ENCODE data around the gene GLRA3. TPM values are rescaled to one million over a fixed set of nuclear protein-coding genes. Genes with fewer than 3 reads are reported as not detected.

The GLRA3 gene
- total and polyA plus RNA-seq, 2 of the 8 experiments (the other 6 are each of a cell fraction or from before 2014, with no cell fraction given) = 0.02 TPM; not detected in 1

DNA sequence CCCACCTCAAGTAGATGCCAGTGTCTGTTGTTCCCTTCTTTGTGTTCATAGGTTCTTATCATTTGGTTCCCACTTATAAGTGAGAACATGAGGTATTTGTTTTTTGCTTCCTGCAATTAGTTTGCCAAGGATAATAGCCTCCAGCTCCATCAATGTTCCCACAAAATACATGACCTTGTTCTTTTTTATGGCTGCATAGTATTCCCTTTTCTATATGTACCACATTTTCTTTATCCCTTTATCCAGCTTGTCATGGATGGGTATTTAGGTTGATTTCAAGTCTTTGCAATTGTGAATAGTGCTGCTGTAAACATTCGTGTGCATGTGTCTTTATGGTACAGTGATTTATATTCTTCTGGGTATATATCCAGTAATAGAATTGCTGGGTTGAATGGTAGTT lies 138.4 kb downstream of the GLRA3 start:
- H3K23me2 ChIP-seq (ENCODE audit: low read depth, low read length) = peaks cover 2% of the 10 kb centered on the region; the same call in 1 of the 2 replicates
- H2BK15ac ChIP-seq (ENCODE audit: low read length) = no peak overlapping the region
- H3K4ac ChIP-seq (replicated peaks; ENCODE audit: insufficient read length, low read depth, low read length) = no peak overlapping the region
- no peak overlapping the region for H2BK20ac ChIP-seq (ENCODE audit: low read length)
- H3K14ac ChIP-seq (ENCODE audit: insufficient read length) = no peak overlapping the region
- H3K56ac ChIP-seq (replicated peaks; ENCODE audit: insufficient read length, low read depth, low read length) = no peak overlapping the region
- H2BK5ac ChIP-seq (ENCODE audit: low read depth, low read length) = no peak overlapping the region
- no peak overlapping the region for H3K4me2 ChIP-seq (ENCODE audit: insufficient read depth in 1 of 2, low read depth in 2 of 2, low read length in 2 of 2)
- no peak overlapping the region for H2BK120ac ChIP-seq (replicated peaks; ENCODE audit: low read depth, low read length)
- H3K79me2 ChIP-seq (ENCODE audit: control insufficient read depth in 1 of 2, insufficient read depth in 2 of 2, low read length in 2 of 2) = no peaks in the 10 kb centered on the region
- DNase-seq (ENCODE audit: low read depth in 1 of 2, low spot score in 2 of 2) = no peak
- H2AFZ ChIP-seq (ENCODE audit: low read length) = no peak overlapping the region
- no peak overlapping the region for H3K4me3 ChIP-seq (ENCODE audit: extremely low read depth in 1 of 4, insufficient read depth in 2 of 4, low read depth in 3 of 4, low read length in 4 of 4)
- no peak overlapping the region for H2AK5ac ChIP-seq (ENCODE audit: low read depth, low read length)
- H3K9me3 ChIP-seq (ENCODE audit: insufficient read depth in 2 of 2, low read depth in 1 of 2, low read length in 1 of 2) = peaks cover 9 to 13% of the 10 kb centered on the region in 2 experiments; a peak in 2 of 4 replicates
- no peak overlapping the region for H3K27ac ChIP-seq (ENCODE audit: low read depth, low read length)
- no peak overlapping the region for H4K91ac ChIP-seq (replicated peaks; ENCODE audit: insufficient read length, low read length)
- CTCF ChIA-PET (ENCODE audit: partially characterized antibody) = no interaction called here
- no peaks in the 10 kb centered on the region for H3K36me3 ChIP-seq (ENCODE audit: control insufficient read depth in 2 of 4, insufficient read depth in 4 of 4, low read length in 3 of 4)
- no peaks in the 10 kb centered on the region for H4K20me1 ChIP-seq (replicated peaks in 1 of 2; ENCODE audit: control insufficient read depth in 1 of 2, insufficient read depth in 2 of 2, low read length in 2 of 2)
- H3K27me3 ChIP-seq (replicated peaks in 1 of 4; ENCODE audit: control insufficient read depth in 3 of 4, extremely low read depth in 1 of 4, insufficient read depth in 3 of 4, low read length in 3 of 4) = no peaks in the 10 kb centered on the region
- no peak overlapping the region for H4K8ac ChIP-seq (ENCODE audit: extremely low read depth, insufficient read depth, low read length)
- H4K5ac ChIP-seq (ENCODE audit: insufficient read length, low read depth, low read length) = no peak overlapping the region
- TF ChIP-seq RAD21 (IDR thresholded peaks at IDR 0.05 in 1 of 2, conservative IDR thresholded peaks at IDR 0.05 in 1 of 2; ENCODE audit: low read depth in 2 of 2, low read length in 2 of 2) = no peak
- TF ChIP-seq KDM4A (IDR thresholded peaks at IDR 0.05; ENCODE audit: low read depth, low read length, severe bottlenecking) = no peak
- TF ChIP-seq KDM1A (IDR thresholded peaks at IDR 0.05; ENCODE audit: borderline replicate concordance, low read length) = peak; percentile 70
- TF ChIP-seq HDAC2 (IDR thresholded peaks at IDR 0.05; ENCODE audit: borderline replicate concordance in 1 of 2, low read depth in 2 of 2, low read length in 2 of 2) = peak in 1 of 2 experiments; percentile 32; a peak in 1 of 4 replicates
- TF ChIP-seq RFX5 (IDR thresholded peaks at IDR 0.05; ENCODE audit: borderline replicate concordance, low read depth, low read length) = no peak
- no peak for TF ChIP-seq TAF7 (optimal IDR thresholded peaks at IDR 0.05; ENCODE audit: borderline replicate concordance, low read depth, low read length)
- no peak for TF ChIP-seq RBBP5 (IDR thresholded peaks at IDR 0.05; ENCODE audit: borderline replicate concordance, low read depth, low read length)
- no peak for FAIRE-seq
- no peak overlapping the region for H3K18ac ChIP-seq (ENCODE audit: extremely low read depth, low read length)
- H3K9ac ChIP-seq (replicated peaks in 1 of 4; ENCODE audit: extremely low read depth in 1 of 4, low read depth in 3 of 4, low read length in 3 of 4) = no peak overlapping the region
- 100% methylated on average over 1 of the region's 1 CpG; no CpG with 5 or more reads in 1 of the 2 experiments for WGBS, 2 experiments (ENCODE audit: extremely low coverage in 1 of 2, insufficient coverage in 1 of 2, insufficient read length in 1 of 2, insufficient replicate concordance in 2 of 2, low coverage in 1 of 2, low lambda C conversion rate in 2 of 2, missing lambda C conversion rate in 1 of 2)
- POLR2A ChIA-PET (ENCODE audit: partially characterized antibody) = no interaction called here
- no peak overlapping the region for H3K23ac ChIP-seq (ENCODE audit: insufficient read length)
- H3K79me1 ChIP-seq (ENCODE audit: low read depth, low read length) = no peaks in the 10 kb centered on the region
- no peaks in the 10 kb centered on the region for H3K4me1 ChIP-seq (replicated peaks in 1 of 4; ENCODE audit: control insufficient read depth in 3 of 4, insufficient read depth in 4 of 4, low read length in 3 of 4)
- no peak overlapping the region for H2BK12ac ChIP-seq (ENCODE audit: low read depth, low read length)

Data from H1 (cell line).